ENCODE measurements around the gene TSHZ2.

DNA sequence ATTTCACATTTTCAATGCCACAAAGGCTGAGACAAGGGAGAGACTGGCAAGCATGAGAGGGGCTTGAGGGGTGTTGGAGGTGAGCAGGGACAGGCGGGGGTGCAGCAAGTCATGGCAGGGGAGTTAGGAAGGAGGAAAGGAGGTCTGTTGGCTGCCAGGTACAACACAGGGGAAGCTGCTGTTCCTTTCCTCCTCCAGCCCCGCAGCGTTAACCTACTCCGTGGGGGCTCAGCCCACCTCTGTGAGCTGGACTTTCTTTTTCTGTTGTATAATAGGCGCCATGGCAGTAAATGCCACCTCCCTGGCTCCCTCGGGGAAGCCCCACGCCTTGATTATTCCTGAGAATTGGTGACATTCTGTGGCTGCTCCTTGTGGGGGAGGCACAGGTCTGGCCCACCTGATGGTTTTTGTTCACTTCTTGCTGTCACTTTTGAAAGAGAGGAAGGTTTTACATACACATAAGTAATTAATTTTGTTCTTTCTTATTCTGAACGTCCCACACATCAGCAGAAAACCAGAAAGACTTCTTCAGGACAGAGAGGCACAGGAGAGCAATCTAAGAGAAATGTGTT lies 293.2 kb downstream of the TSHZ2 start:
- TF ChIP-seq YY1 (IDR thresholded peaks at IDR 0.05; ENCODE audit: insufficient read depth, insufficient read length) (no peak), ZNF274 (IDR thresholded peaks at IDR 0.05; ENCODE audit: low read depth, low read length) (no peak)

Measured in NT2/D1 (cell line).